Inflammatory macrophage treated with lipopolysaccharide for 4 hours (primary cell): ENCODE results near the gene LUC7L3.
A peak's percentile ranks its signal among the peaks of the same experiment; 100 is the strongest.

Source experiments
- DNase-seq: peaks from one replicate; pipeline ENCODE4 v3.0.0-alpha.2; 2020

LUC7L3 gene

GRCh38 chr17:50763716-50764475 is 44.5 kb downstream of the LUC7L3 start:
- DNase-seq, result no peak

GRCh38 chr17:50764734-50765149 is 45.3 kb downstream of the LUC7L3 start:
- DNase-seq, result no peak

DNA sequence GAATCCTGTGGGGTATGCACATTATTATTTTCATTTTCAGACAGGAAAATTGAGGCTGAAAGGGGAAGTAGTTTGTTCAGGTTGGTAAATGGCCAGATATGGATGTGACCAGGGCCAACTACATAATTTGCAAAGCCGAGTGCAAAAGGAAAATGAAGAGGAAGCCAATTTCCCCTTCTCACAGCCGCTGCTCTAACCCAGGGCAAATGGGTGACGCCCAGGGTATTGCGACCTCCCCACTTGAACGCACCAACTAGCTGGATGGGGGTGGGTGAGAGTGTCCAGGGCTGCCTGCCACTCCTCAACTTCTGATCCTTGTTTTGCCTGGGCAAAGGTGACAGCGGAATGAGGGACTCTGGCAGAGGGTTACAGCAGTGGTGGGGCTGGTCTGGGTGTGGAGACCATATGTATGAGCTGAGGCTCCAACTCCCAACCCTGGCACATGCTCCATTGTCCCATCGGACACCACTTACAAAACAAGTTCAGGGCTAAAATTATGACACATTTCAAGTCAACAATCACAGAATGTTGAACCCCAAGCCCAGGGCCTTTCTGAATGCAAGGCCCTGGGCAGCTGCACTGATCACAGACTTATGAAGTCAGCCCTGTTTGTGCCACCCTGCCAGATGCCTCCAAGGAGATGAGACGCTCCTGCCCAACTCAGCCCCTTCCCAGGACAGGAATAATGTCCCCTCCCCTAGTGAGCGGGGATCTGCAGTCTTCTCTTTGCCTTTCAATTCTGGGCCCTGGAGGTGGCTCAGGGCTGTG is 46.2 kb downstream of the LUC7L3 start:
- peak; percentile 75 for DNase-seq

DNA sequence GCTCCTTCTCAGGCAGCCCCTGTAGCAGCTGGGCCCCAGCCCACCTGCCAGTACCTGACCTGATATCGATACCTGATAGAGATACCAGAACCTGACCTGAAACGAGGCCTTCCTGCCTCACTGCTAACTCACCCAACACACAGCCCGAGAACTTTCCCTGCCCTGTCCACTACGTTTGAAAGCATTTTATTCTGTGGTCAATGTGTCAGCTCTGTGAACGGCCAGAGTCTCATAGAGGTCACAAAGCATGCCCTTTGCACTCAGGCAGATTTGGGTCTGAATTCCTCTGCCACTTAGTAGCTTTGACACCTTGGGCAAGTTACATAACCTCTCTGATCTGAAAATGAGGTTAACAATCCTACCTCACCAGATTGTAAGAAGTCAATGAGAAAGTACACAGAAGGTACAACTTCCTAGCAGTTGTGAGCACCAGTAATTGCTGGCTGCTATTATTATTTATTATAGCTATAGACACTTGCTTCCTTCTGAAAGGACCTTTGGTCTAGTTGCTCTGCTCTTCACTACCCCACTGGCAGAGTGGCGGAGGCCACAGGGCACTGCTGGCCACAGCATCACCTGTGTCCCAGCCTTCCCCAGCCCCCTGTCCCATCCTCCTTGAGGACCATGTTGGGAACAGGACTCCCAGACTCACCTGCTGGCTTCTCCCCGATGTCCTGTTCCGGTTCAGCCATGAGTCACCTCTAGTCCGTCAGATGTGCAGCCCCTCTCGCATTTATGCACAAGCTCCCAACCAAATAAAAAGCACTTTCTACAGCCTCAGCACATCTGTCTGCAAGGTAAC is 47.0 kb downstream of the LUC7L3 start:
- no peak for DNase-seq

DNA sequence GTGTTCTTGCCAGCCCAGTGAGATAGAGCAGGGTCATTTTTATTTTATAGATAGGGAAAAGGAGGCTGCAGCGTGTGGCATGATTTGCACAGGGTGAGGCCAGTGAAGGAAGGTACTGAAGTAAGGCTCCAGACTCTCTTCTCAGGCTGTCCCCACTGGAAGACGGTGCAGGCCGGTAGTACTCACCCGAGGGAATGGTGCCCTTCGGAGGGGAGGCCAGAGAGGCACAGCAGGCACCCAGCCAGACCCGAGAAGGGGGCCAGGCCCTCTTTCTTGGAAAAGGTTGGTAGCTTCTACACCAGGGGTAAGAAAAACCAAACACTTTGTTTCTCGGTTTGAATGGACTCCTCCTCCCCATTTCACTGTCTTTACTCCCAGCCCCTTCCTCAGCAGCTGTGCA is 47.6 kb downstream of the LUC7L3 start:
- no peak for DNase-seq

DNA sequence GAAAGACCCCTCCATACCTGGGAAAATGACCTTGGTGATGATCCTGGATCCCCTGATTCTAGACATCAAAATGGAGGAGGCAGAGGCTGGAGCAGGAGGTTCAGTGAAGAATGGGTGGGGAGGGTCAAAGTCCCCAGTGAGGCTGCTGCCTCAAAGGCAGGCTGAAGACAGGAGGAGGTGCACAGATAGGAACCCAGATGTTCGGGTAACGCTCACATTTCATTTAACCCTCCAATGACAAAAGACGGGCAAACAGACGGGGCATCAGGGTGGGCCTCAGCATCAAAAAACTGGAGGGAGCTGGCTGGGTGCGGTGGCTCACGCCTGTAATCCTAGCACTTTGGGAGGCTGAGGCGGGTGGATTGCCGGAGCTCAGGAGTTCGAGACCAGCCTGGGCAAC is 48.0 kb downstream of the LUC7L3 start, which contains the start of gene ANKRD40CL:
ANKRD40CL (minus strand) TSS at position 73 of the 400 bp plus-strand sequence. CDS start 605 bp downstream, outside the sequence.
- DNase-seq, result no peak

GRCh38 chr17:50768346-50768761 is 49.0 kb downstream of the LUC7L3 start:
- DNase-seq, result no peak

DNA sequence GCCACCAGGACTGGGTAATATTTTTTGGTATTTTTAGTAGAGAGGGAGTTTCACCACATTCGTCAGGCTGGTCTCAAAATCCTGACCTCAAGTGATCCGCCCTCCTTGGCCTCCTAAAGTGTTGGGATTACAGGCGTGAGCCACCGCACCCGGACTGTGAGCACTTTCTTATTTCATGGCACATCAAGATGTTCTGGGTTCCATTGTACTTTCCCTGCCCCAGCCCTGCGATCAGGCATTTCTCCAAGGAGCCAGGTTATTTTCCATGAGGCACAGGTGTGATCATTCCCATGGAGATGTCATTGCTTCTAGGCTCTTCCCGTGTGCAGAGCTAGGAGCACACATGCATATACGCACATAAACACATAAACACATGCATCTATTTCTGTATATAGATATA is 50.5 kb downstream of the LUC7L3 start:
- no peak for DNase-seq

GRCh38 chr17:50770346-50770745 is 50.9 kb downstream of the LUC7L3 start:
- DNase-seq, result no peak

DNA sequence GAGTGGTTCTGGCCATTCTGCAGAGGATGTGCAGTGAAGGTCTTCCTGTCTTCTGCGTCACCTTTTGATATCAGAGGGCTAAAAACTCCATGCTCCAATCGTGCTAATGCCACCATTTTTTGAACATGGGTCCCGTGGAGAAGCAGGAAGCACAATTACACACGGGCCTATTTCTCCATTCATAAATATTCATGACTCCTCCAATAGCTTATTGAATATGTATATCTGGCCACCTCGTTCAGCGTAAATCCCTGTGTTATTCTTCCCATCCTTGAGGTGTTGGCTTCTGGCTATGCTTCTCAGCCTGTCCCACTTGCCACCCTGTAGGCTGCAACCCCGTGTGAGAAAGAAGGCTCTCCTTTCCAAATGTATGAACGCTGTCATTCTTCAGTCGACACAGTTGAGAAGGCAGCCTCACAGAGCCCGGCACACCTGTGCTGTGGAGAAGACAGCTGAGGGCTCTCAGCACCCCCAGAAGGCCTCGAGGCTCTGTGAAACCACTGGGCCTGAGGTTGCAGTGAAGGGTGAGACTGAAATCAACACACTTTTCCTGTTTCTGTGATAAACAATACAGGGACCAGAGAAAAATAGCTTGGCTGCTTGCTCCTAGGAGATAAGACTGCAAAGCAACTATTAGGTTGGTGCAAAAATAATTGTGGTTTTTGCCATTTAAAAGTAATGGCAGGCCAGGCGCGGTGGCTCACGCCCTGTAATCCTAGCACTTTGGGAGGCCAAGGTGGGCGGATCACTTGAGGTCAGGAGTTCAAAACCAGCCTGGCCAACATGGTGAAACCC is 52.8 kb downstream of the LUC7L3 start:
- no peak for DNase-seq

DNA sequence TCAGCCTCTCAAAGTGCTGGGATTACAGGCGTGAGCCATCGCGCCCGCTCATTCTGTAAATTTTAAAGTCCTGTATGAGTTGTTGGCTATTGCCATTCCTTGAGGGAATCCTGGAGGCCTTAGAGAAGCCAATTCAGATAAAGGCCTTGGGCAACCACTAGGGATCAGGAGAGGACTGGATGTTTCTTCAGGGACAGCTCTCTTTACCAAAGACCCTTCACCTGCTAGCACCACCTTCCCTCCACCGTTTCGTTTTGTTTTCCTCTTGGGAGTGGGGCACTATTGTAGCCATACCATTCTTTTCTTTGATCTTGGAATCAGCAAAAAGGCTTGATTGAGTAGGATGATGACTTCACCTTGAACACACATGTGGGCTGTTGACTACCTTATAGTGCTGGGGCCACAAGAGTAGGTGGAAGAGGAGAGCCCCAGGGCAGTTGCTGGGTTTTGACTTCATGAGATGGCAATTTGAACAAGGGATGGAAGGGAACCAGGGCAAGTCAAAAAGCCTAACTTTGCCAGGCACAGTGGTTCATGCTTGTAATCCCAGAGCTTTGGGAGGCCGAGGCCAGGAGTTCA is 54.9 kb downstream of the LUC7L3 start:
- DNase-seq, result no peak

DNA sequence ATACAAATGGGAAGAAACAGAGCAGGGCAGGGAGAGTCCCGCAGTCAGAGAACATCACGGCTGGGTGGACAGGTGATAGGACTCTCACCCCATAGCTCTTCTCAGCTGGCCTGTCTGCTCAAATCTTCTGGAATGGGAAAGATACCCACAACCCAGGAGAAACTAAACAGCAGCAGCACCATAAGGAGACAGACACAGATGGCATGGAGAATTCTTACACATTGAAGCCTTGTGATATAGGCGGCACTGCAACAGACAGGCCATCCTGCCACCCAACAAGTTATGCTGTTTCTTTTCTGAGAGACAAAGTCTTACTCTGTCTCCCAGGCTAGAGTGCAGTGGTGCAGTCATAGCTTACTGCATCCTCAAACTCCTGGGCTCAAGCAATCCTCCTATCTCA is 56.5 kb downstream of the LUC7L3 start:
- no peak for DNase-seq

GRCh38 chr17:50778471-50778870 is 59.1 kb downstream of the LUC7L3 start:
- DNase-seq, result no peak

DNA sequence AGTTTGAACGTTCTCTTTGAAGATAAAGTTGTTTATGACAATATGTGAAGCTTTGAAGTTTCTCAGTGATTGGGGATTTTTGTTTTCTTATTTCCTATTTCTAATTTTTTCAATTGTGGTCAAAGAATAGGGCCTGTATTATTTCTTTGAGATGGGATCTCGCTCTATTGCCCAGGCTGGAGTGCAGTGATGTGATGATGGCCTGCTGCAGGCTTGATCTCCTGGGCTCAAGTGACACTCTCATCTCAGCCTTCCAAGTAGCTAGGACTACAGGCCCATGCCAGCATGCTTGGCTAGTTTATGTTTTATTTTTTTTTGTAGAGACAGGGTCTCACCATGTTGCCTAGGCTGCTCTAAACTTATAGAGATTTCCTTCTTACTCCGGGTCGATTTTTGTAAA is 59.6 kb downstream of the LUC7L3 start:
- DNase-seq, result no peak

DNA sequence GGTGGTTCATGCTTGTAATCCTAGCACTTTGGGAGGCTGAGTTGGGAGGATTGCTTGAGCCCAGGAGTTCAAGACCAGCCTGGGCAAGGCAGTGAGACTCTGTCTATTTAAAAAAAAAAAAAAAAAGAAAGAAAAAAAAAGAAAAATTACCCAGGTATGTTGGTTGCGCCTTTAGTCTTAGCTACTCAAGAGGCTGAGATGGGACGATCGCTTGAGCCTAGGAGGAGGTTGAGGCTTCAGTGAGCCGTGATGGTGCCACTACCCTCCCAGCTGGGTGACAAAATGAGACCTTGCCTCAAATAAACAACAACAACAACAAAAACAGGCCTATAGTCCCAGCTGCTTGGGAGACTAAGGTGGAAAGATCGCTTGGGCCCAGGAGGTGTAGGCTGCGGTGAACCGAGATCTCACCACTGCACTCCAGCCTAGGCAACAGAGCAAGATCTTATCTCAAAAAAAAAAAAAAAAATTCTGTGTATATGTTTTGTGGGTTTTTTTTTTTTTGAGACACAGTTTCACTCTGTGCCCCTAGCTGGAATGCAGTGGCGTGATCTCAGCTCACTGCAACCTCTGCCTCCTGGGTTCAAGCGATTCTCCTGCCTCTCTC is 60.4 kb downstream of the LUC7L3 start:
- no peak for DNase-seq

DNA sequence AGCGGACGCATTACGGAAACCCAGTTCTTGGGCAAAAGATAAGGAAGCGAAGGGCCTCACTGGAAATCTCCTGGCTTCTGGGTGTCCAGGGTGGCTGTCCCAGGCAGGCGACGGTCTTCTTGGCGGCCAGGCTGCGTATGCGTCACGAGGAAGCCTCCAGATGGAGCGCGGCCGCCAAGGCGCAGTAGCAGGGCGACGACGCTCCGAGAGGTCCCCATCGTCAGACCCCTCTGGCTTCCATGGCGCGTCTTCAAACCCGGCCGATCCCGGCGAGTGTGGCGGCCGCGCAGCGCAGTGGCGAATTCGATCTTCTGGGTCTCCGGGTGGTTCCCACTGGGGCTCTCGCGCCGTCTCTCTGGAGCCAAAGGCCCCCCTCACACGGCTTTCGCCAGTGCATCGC is 61.8 kb downstream of the LUC7L3 start:
- DNase-seq, result no peak

- DNase-seq, result peak; percentile 73
Measured at GRCh38 chr17:50783193-50783660, 63.8 kb downstream of the LUC7L3 start.

- DNase-seq, result no peak
Measured at GRCh38 chr17:50783905-50784304, 64.5 kb downstream of the LUC7L3 start.

GRCh38 chr17:50785126-50785525 is 65.7 kb downstream of the LUC7L3 start:
- no peak for DNase-seq

GRCh38 chr17:50785946-50786570 is 66.7 kb downstream of the LUC7L3 start:
- DNase-seq, result no peak

- no peak for DNase-seq
Measured at GRCh38 chr17:50787106-50787505, 67.7 kb downstream of the LUC7L3 start.
